Measurements from ENCODE around the gene ASIC2.

The ASIC2 gene

DNA sequence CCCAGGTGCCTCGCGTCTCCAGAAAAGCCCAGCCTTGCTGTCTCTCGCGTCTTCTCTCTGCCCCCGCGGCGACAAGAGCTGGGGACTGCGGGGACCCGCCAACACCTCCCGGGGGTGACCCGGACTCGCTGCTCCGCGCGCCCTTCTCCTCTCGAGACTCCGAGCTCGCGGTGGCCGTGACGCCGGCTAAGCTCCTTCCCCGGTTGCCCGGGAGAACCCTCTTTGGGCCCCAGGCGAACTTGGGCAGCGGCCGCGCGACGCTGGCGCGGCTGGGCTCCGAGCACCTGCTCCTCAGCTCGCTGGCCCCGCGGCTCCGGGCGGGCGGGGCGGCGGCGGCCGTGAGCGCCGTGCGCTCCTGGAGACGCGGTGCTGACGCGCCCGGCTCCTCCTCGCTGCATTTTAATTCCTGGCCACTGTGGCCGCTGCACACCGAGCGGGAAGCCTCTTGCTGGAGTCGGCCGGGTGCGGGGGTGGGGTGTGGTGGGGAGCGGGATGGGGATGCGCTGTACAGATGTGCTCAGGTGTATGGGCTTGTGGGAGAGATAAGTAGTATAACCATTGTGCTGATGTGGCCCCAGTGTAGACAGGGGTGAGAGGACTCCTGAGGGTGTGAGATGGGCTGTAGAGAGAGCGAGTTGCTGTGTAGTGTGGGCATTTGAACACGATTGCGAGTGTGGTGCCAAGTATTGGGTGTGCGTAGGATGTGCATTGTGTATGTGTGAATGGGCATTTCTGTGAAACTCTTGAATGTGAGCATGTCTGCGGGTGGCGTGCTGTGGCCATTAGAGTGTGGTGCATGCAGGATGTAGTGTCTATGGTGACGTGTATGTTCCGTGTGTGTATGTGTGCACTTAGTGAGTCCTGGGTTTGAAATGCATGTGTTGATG lies at the start of gene ASIC2:
Gene ASIC2, minus strand, starts transcription at position 315 of the 887 bp plus-strand sequence.
- DNase-seq: no peak

DNA sequence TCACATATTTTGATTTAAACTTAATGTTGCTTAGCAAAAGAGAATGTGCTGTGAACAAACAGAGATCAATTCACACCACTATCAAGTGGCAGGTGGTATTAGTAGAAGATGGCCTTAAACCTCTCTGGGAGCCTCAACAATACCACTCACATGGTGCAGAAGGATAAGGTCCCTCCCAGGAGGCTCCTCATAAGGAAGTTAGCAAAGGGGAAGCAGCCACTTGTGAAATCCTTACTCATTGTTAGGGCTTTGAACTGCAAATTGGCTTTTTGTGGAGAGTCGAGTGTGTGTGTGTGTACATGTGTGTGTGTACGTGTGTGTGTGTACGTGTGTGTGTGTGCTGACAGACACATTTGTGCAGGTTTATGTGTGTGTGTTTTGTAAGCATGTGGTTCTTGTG lies 48.9 kb upstream of the ASIC2 start:
- no peak for DNase-seq

- DNase-seq: no peak
These were observed 45.1 kb upstream of the ASIC2 start for GRCh38 chr17:33338242-33338641.

GRCh38 chr17:33335491-33336173 lies 42.5 kb upstream of the ASIC2 start:
- no peak for DNase-seq

DNA sequence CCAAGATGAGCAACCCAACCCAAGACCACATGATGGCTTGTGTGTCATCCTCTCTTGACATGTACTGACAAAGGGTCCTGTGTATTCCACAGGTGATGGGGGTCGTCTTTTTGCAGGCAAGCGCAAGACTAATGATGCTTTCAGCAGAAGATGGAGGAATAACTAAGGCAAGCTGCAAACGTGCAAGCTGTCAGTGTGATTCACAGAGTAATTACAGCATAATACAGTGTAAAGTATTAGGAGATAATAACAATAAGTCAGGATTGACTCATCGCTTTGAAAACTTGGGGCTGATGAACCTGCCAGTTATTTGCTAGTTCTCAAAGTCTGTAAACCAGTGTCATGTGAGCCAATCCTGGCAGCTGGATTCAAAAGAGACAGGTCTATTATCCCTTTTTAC lies 41.6 kb upstream of the ASIC2 start:
- DNase-seq: no peak

DNA sequence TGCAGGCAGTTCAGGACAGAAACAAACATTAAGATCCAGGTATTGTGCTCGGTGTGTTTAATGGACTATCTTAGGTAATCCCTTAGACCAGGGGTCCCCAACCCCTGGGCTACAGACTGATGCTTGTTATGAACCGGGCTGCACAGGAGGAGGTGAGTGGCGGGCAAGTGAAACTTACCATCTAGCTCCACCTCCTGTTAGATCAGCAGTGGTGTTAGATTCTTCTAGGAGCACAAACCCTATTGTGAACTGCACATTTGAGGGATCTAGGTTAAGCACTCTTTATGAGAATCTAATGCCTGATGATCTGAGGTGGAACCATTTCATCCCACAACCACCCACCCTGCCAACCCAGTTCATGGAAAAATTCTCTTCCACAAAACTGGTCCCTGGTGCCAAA lies 37.8 kb upstream of the ASIC2 start:
- DNase-seq: no peak

GRCh38 chr17:33328129-33328528 lies 35.0 kb upstream of the ASIC2 start:
- DNase-seq: no peak

- DNase-seq: no peak
These were observed 31.6 kb upstream of the ASIC2 start for GRCh38 chr17:33324736-33325135.

GRCh38 chr17:33322063-33322462 lies 29.0 kb upstream of the ASIC2 start:
- DNase-seq: no peak

- DNase-seq: no peak
These were observed 25.1 kb upstream of the ASIC2 start for GRCh38 chr17:33318241-33318640.

- DNase-seq: no peak
These were observed 23.7 kb upstream of the ASIC2 start for GRCh38 chr17:33316746-33317145.

DNA sequence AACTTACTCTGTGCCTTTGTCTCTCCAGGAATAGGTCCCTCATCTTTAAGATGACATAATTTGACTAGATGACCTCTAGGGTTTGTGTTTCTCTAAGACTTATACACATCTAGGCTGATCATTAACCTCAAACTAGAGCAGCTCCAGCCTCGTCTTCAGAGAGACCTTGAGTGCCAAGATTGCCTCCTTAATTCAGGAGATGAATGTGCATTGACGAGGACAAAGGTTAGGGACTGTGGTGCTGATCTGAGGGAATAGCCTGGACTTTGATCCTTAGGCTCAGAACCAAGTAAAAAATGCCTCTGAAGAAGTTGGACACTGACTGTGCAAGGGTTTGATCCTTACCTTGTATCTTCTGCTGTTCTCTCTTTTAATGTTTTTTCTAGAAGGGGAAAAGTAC lies 17.2 kb upstream of the ASIC2 start:
- DNase-seq: no peak

GRCh38 chr17:33303254-33303653 lies 10.2 kb upstream of the ASIC2 start:
- DNase-seq: no peak

DNA sequence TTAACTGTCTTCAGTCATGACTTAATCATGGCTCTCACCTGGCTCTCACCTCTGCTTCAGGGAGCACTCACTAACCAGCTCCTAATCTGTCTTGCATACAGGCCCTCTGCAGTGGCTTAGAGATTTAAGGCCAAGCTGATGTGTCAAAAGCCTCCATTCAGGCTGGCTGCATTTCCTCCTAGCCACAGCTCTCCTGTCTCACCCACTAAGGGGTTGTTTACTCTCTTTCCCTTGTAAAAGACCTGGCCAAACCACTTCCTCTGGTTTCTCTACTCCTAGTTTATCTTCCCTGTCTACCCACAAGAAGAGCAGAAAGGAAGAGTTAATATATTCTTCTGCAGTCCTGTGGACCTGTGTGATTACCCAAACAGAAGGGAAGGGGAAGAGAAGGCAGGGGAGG lies 9.3 kb upstream of the ASIC2 start:
- DNase-seq: no peak

DNA sequence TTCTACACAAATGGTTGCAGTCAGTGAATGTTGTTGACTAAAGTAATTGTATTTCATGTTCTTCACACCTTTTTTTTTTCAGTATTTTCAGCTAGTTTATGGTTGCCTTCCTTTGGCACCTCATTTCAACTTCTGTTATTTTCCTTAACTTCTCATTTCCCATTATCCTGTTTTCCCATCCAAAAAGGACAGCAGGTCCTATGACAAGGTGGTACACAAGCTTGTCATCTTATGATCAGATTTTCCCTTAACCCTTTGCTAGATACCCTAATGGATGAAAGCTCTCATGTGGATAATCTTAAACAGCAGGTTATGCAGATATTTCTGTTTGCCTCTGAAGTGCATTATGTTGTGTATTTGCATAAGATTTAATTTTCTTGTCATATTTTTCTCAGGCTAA lies 7.1 kb upstream of the ASIC2 start:
- no peak for DNase-seq

DNA sequence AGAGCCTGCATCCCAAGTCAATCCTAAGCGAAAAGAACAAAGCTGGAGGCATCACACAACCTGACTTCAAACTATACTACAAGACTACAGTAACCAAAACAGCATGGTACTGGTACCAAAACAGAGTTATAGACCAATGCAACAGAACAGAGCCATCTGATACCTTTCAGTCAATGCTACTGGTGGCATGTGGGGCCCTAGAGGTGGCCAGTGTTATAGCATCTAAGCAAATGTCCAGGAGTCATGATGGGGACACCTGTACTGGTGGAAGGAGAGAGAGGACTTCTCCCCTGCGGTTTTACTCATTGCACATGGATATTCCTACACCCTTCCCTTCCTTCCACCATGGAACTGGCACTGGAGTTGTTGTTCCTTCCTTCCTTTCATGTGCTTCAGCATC lies 6.0 kb upstream of the ASIC2 start:
- DNase-seq: no peak

DNA sequence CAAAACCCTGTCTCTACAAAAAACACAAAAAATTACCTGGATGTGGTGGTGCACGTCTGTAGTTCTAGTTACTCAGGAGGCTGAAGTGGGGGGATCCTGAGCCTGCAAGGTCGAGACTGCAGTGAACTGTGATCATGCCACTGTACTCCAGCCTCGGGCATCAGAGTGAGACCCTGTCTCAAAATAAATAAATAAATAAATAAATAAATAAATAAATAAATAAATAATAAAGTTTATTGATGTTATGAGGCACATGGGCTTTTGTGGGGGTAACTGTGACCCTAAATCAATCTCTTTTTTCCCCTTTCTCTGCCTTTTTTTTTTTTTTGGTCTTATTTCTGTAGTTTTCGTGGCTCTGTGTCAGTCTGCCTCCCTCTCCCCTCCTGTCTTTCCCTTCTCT lies 4.5 kb upstream of the ASIC2 start:
- DNase-seq: no peak

DNA sequence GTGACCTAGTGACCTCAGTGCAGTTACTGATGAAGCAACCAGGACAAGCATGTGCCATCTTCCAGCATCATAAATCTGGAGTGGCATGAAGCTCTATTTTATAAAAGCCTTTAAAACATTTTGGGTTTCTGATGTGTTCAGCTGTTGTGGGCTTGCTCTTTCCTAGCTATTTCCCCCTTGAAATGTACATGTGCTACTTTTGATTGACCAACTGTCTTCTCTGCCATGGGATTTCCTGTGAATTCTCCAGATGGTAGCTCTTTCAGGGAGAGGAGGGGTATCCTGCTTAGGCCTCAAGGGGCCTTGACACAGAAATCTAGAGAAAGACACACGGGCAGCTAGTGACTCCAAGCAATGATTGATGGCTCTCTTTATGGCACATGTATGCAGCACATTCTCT lies 1.9 kb upstream of the ASIC2 start:
- DNase-seq: no peak

GRCh38 chr17:33292201-33292980 lies 704 bp downstream of the ASIC2 start:
- no peak for DNase-seq

- DNase-seq: no peak
These were observed 1.6 kb downstream of the ASIC2 start for GRCh38 chr17:33291248-33292200.

- no peak for DNase-seq
These were observed 2.8 kb downstream of the ASIC2 start for GRCh38 chr17:33290253-33290652.

GRCh38 chr17:33288954-33289353 lies 4.1 kb downstream of the ASIC2 start:
- no peak for DNase-seq

Data from activated naive CD4-positive, alpha-beta T cell treated with Interleukin-2 at 50 U/mL for 16 hours (primary cell).